Activated CD4-positive, alpha-beta T cell treated with anti-CD3 and anti-CD28 coated beads, Interleukin-2, amount 10 ng/mL, durations not matched to agents 24 days and 14 days (primary cell): ENCODE results near the gene CRIM1. TPM values are rescaled to one million over a fixed set of nuclear protein-coding genes. Genes with fewer than 3 reads are reported as not detected.

ENCODE experiments used
- DNase-seq: peaks from one replicate; pipeline ENCODE4 v3.0.0; 2022
- H3K27ac Mint-ChIP-seq: one replicate; pipeline ENCODE4 v1.8.0; 2022; ENCODE audit warnings: mild to moderate bottlenecking, mixed read lengths
- H3K27me3 Mint-ChIP-seq: one replicate; pipeline ENCODE4 v1.8.0; 2022; ENCODE audit warnings: mixed read lengths
- H3K36me3 Mint-ChIP-seq: one replicate; pipeline ENCODE4 v1.8.0; 2022; ENCODE audit warnings: low read depth, mild to moderate bottlenecking, mixed read lengths
- H3K4me1 Mint-ChIP-seq: one replicate; pipeline ENCODE4 v1.8.0; 2021; ENCODE audit warnings: mixed read lengths
- H3K4me3 Mint-ChIP-seq: one replicate; pipeline ENCODE4 v1.8.0; 2022; ENCODE audit warnings: mild to moderate bottlenecking, moderate library complexity, mixed read lengths
- H3K9me3 Mint-ChIP-seq: one replicate; pipeline ENCODE4 v1.8.0; 2021; ENCODE audit warnings: mixed read lengths
- intact Hi-C: fragments of 100-400 bp; cut with micrococcal nuclease; formaldehyde crosslinking; loops from one replicate; pipeline ENCODE4 v1.15.1; 2023
- total RNA-seq: library from RNA; stranded (reverse); gene quantifications from 2 replicates; pipeline ENCODE4 v1.2.3, GENCODE V29; 2022

CRIM1 gene
- total RNA-seq, 1 donor from 2014 or later = 19.0 TPM

GRCh38 chr2:36420569-36421181, 65.1 kb downstream of the CRIM1 start:
- no peaks in the 10 kb centered on the region for H3K4me1 Mint-ChIP-seq

GRCh38 chr2:36421379-36421778, 65.8 kb downstream of the CRIM1 start:
- no peaks in the 10 kb centered on the region for H3K36me3 Mint-ChIP-seq
- H3K4me1 Mint-ChIP-seq = no peaks in the 10 kb centered on the region
- H3K27me3 Mint-ChIP-seq = no peaks in the 10 kb centered on the region
- H3K9me3 Mint-ChIP-seq = no peaks in the 10 kb centered on the region
- intact Hi-C loops = no loop called here
- DNase-seq = no peak
- H3K27ac Mint-ChIP-seq = no peak overlapping the region
- no peak overlapping the region for H3K4me3 Mint-ChIP-seq

More at GRCh38 chr2:36420569-36421181, 65.1 kb downstream of the CRIM1 start:
- DNase-seq = no peak
- H3K27ac Mint-ChIP-seq = no peak overlapping the region
- H3K9me3 Mint-ChIP-seq = no peaks in the 10 kb centered on the region
- H3K27me3 Mint-ChIP-seq = no peaks in the 10 kb centered on the region
- no peaks in the 10 kb centered on the region for H3K36me3 Mint-ChIP-seq
- intact Hi-C loops = no loop called here
- no peak overlapping the region for H3K4me3 Mint-ChIP-seq

- no peaks in the 10 kb centered on the region for H3K27me3 Mint-ChIP-seq
- DNase-seq = no peak
- no peak overlapping the region for H3K4me3 Mint-ChIP-seq
- intact Hi-C loops = no loop called here
- no peak overlapping the region for H3K27ac Mint-ChIP-seq
- no peaks in the 10 kb centered on the region for H3K9me3 Mint-ChIP-seq
- H3K4me1 Mint-ChIP-seq = no peaks in the 10 kb centered on the region
- H3K36me3 Mint-ChIP-seq = no peaks in the 10 kb centered on the region
These were observed 67.6 kb downstream of the CRIM1 start for GRCh38 chr2:36423172-36423571.

GRCh38 chr2:36423619-36424120, 68.1 kb downstream of the CRIM1 start:
- Mint-ChIP-seq H3K27me3 (no peaks in the 10 kb centered on the region), H3K9me3 (no peaks in the 10 kb centered on the region), H3K36me3 (no peaks in the 10 kb centered on the region), H3K4me1 (no peaks in the 10 kb centered on the region), H3K4me3 (no peak overlapping the region), H3K27ac (no peak overlapping the region)
- intact Hi-C loops = no loop called here
- no peak for DNase-seq

GRCh38 chr2:36425608-36426355, 70.2 kb downstream of the CRIM1 start:
- Mint-ChIP-seq H3K4me3 (no peak overlapping the region), H3K4me1 (no peaks in the 10 kb centered on the region), H3K36me3 (no peaks in the 10 kb centered on the region), H3K27me3 (no peaks in the 10 kb centered on the region), H3K9me3 (no peaks in the 10 kb centered on the region), H3K27ac (no peak overlapping the region)
- no peak for DNase-seq
- intact Hi-C loops = no loop called here

- no peaks in the 10 kb centered on the region for H3K4me1 Mint-ChIP-seq
- no peak overlapping the region for H3K27ac Mint-ChIP-seq
- H3K27me3 Mint-ChIP-seq = no peaks in the 10 kb centered on the region
- H3K36me3 Mint-ChIP-seq = no peaks in the 10 kb centered on the region
- intact Hi-C loops = no loop called here
- no peaks in the 10 kb centered on the region for H3K9me3 Mint-ChIP-seq
- H3K4me3 Mint-ChIP-seq = no peak overlapping the region
- DNase-seq = no peak
These were observed 72.2 kb downstream of the CRIM1 start for GRCh38 chr2:36427790-36428243.

- H3K4me3 Mint-ChIP-seq = no peak overlapping the region
- H3K27me3 Mint-ChIP-seq = no peaks in the 10 kb centered on the region
- no peak for DNase-seq
- no peak overlapping the region for H3K27ac Mint-ChIP-seq
- no peaks in the 10 kb centered on the region for H3K4me1 Mint-ChIP-seq
- H3K9me3 Mint-ChIP-seq = no peaks in the 10 kb centered on the region
- H3K36me3 Mint-ChIP-seq = no peaks in the 10 kb centered on the region
- intact Hi-C loops = no loop called here
These were observed 75.0 kb downstream of the CRIM1 start for GRCh38 chr2:36430549-36430948.

- Mint-ChIP-seq H3K4me1 (no peaks in the 10 kb centered on the region), H3K4me3 (no peak overlapping the region), H3K36me3 (no peaks in the 10 kb centered on the region), H3K27ac (no peak overlapping the region), H3K27me3 (no peaks in the 10 kb centered on the region), H3K9me3 (no peaks in the 10 kb centered on the region)
- no peak for DNase-seq
- intact Hi-C loops = no loop called here
These were observed 76.9 kb downstream of the CRIM1 start for GRCh38 chr2:36432479-36432878.

GRCh38 chr2:36433311-36434217, 78.0 kb downstream of the CRIM1 start:
- H3K9me3 Mint-ChIP-seq = no peaks in the 10 kb centered on the region
- H3K4me3 Mint-ChIP-seq = no peak overlapping the region
- H3K27ac Mint-ChIP-seq = no peak overlapping the region
- intact Hi-C loops = no loop called here
- H3K36me3 Mint-ChIP-seq = no peaks in the 10 kb centered on the region
- no peak for DNase-seq
- H3K27me3 Mint-ChIP-seq = no peaks in the 10 kb centered on the region
- H3K4me1 Mint-ChIP-seq = no peaks in the 10 kb centered on the region

GRCh38 chr2:36438449-36438977, 82.9 kb downstream of the CRIM1 start:
- H3K27ac Mint-ChIP-seq = no peak overlapping the region
- intact Hi-C loops = no loop called here
- no peak overlapping the region for H3K4me3 Mint-ChIP-seq
- peaks cover 10% of the 10 kb centered on the region for H3K4me1 Mint-ChIP-seq
- no peak for DNase-seq
- no peaks in the 10 kb centered on the region for H3K9me3 Mint-ChIP-seq
- peaks cover 16% of the 10 kb centered on the region for H3K36me3 Mint-ChIP-seq
- no peaks in the 10 kb centered on the region for H3K27me3 Mint-ChIP-seq

- Mint-ChIP-seq H3K27ac (no peak overlapping the region), H3K4me3 (no peak overlapping the region), H3K9me3 (no peaks in the 10 kb centered on the region), H3K27me3 (no peaks in the 10 kb centered on the region), H3K4me1 (peaks cover 10% of the 10 kb centered on the region), H3K36me3 (peaks cover 16% of the 10 kb centered on the region)
- intact Hi-C loops = no loop called here
- no peak for DNase-seq
These were observed 83.5 kb downstream of the CRIM1 start for GRCh38 chr2:36439084-36439483.

GRCh38 chr2:36441065-36441625, 85.6 kb downstream of the CRIM1 start:
- no peak overlapping the region for H3K27ac Mint-ChIP-seq
- no peaks in the 10 kb centered on the region for H3K27me3 Mint-ChIP-seq
- H3K9me3 Mint-ChIP-seq = no peaks in the 10 kb centered on the region
- no peak for DNase-seq
- intact Hi-C loops = no loop called here
- H3K36me3 Mint-ChIP-seq = peaks cover 18% of the 10 kb centered on the region
- H3K4me1 Mint-ChIP-seq = peaks cover 13% of the 10 kb centered on the region
- H3K4me3 Mint-ChIP-seq = no peak overlapping the region

GRCh38 chr2:36441816-36442215, 86.2 kb downstream of the CRIM1 start:
- Mint-ChIP-seq H3K27me3 (no peaks in the 10 kb centered on the region), H3K4me3 (peak overlapping the region; percentile 41), H3K4me1 (peaks cover 13% of the 10 kb centered on the region), H3K9me3 (no peaks in the 10 kb centered on the region), H3K36me3 (peaks cover 18% of the 10 kb centered on the region), H3K27ac (no peak overlapping the region)
- intact Hi-C loops = no loop called here
- DNase-seq = no peak
